Neural progenitor cell (in vitro differentiated cells): Measurements from ENCODE around the gene ITGA11. TPM values are rescaled to one million over a fixed set of nuclear protein-coding genes. Genes with fewer than 3 reads are reported as not detected.

Source experiments
- DNase-seq: peaks from one replicate; pipeline ENCODE4 v3.0.0-alpha.2; 2016; ENCODE audit warnings: low spot score
- H2AFZ ChIP-seq: fragments of 200-600 bp; sonication (generic); replicated peaks from 2 replicates; pipeline ENCODE4 v1.6.1; 2016; ENCODE audit warnings: antibody characterized with exemption
- H3F3A ChIP-seq: fragments of 200-600 bp; sonication (generic); 2 replicates; pipeline ENCODE4 v1.6.1; 2016; ENCODE audit warnings: antibody characterized with exemption, low read depth
- H3K27ac ChIP-seq: fragments of 200-600 bp; sonication (generic); 2 replicates; pipeline ENCODE4 v1.5.1; 2016; ENCODE audit warnings: mild to moderate bottlenecking
- H3K27me3 ChIP-seq: fragments of 200-600 bp; sonication (generic); 2 replicates; pipeline ENCODE4 v1.6.1; 2016; ENCODE audit warnings: mild to moderate bottlenecking, moderate library complexity
- H3K36me3 ChIP-seq: fragments of 200-600 bp; sonication (generic); 2 replicates; pipeline ENCODE4 v1.5.1; 2016
- H3K4me1 ChIP-seq: fragments of 200-600 bp; sonication (generic); 2 replicates; pipeline ENCODE4 v1.6.1; 2016; ENCODE audit warnings: mixed run types
- H3K4me2 ChIP-seq: fragments of 200-600 bp; sonication (generic); 2 replicates; pipeline ENCODE4 v1.6.1; 2016
- H3K4me3 ChIP-seq: fragments of 200-600 bp; sonication (generic); 2 replicates; pipeline ENCODE4 v1.5.1; 2016
- H3K79me2 ChIP-seq: fragments of 200-600 bp; sonication (generic); 2 replicates; pipeline ENCODE4 v1.6.1; 2016; ENCODE audit warnings: low read depth
- H3K9ac ChIP-seq: fragments of 200-600 bp; sonication (generic); 2 replicates; pipeline ENCODE4 v1.6.1; 2016
- H3K9me3 ChIP-seq: fragments of 200-600 bp; sonication (generic); 2 replicates; pipeline ENCODE4 v1.5.1; 2016; ENCODE audit warnings: low read depth
- H4K20me1 ChIP-seq: fragments of 200-600 bp; sonication (generic); 2 replicates; pipeline ENCODE4 v1.6.1; 2016; ENCODE audit warnings: low read depth
- H3K27ac Mint-ChIP-seq: 3 replicates; pipeline ENCODE4 v1.8.0; 2021; ENCODE audit warnings: mixed read lengths
- H3K27me3 Mint-ChIP-seq: 2 replicates; pipeline ENCODE4 v1.8.0; 2022; ENCODE audit warnings: low read depth, mild to moderate bottlenecking, inconsistent platforms, moderate library complexity, mixed read lengths; ENCODE audit not compliant: insufficient read depth
- H3K36me3 Mint-ChIP-seq: 3 replicates; pipeline ENCODE4 v1.8.0; 2021; ENCODE audit warnings: mixed read lengths
- H3K4me1 Mint-ChIP-seq: 3 replicates; pipeline ENCODE4 v1.8.0; 2021; ENCODE audit warnings: mixed read lengths
- H3K4me3 Mint-ChIP-seq: 3 replicates; pipeline ENCODE4 v1.8.0; 2021; ENCODE audit warnings: mild to moderate bottlenecking, moderate library complexity, mixed read lengths
- H3K9me3 Mint-ChIP-seq: 3 replicates; pipeline ENCODE4 v1.8.0; 2020; ENCODE audit warnings: mixed read lengths
- CTCF ChIP-seq: fragments of 200-600 bp; sonication (generic); IDR thresholded peaks from 2 replicates; pipeline ENCODE4 v1.5.1; 2017; ENCODE audit warnings: antibody characterized with exemption, mild to moderate bottlenecking
- EZH2 ChIP-seq: fragments of 200-600 bp; sonication (generic); IDR thresholded peaks from 2 replicates; pipeline ENCODE4 v1.6.1; 2017; ENCODE audit warnings: antibody characterized with exemption, mild to moderate bottlenecking, moderate library complexity
- EZH2phosphoT487 ChIP-seq: fragments of 200-600 bp; sonication (generic); IDR thresholded peaks from 2 replicates; pipeline ENCODE4 v1.6.1; 2017; ENCODE audit warnings: antibody characterized with exemption
- total RNA-seq: library from RNA; depleted of rRNA; stranded (reverse); fragments of >200 nt; gene quantifications from 2 replicates; pipeline ENCODE4 v1.2.3, GENCODE V29; 2015; ENCODE audit warnings: low replicate concordance

ITGA11 gene
- total RNA-seq, 1 donor from 2014 or later = not detected

GRCh38 chr15:68441045-68441743, 9.2 kb upstream of the ITGA11 start:
- no peak overlapping the region for H3K9ac ChIP-seq
- no peaks in the 10 kb centered on the region for H3K9me3 ChIP-seq
- peaks cover 4% of the 10 kb centered on the region for H3K27me3 ChIP-seq
- no peaks in the 10 kb centered on the region for H3K4me1 Mint-ChIP-seq
- no peak overlapping the region for H3K4me2 ChIP-seq
- H3K4me3 ChIP-seq = no peak overlapping the region
- H3K4me1 ChIP-seq = no peaks in the 10 kb centered on the region
- no peak overlapping the region for H2AFZ ChIP-seq
- H3K9me3 Mint-ChIP-seq = no peaks in the 10 kb centered on the region
- no peak overlapping the region for H3K27ac Mint-ChIP-seq
- H3K4me3 Mint-ChIP-seq = no peak overlapping the region
- H3K36me3 Mint-ChIP-seq = no peaks in the 10 kb centered on the region
- no peaks in the 10 kb centered on the region for H3F3A ChIP-seq
- no peak for DNase-seq
- no peaks in the 10 kb centered on the region for H3K79me2 ChIP-seq
- H3K36me3 ChIP-seq = no peaks in the 10 kb centered on the region
- TF ChIP-seq EZH2phosphoT487 = no peak
- TF ChIP-seq CTCF = no peak
- TF ChIP-seq EZH2 = no peak
- H3K27ac ChIP-seq = no peak overlapping the region
- no peaks in the 10 kb centered on the region for H4K20me1 ChIP-seq
- peaks cover 3% of the 10 kb centered on the region for H3K27me3 Mint-ChIP-seq

- Mint-ChIP-seq H3K4me1 (no peaks in the 10 kb centered on the region), H3K9me3 (no peaks in the 10 kb centered on the region), H3K27ac (no peak overlapping the region), H3K4me3 (no peak overlapping the region), H3K36me3 (no peaks in the 10 kb centered on the region), H3K27me3 (peaks cover 5% of the 10 kb centered on the region)
- Histone ChIP-seq H3K27me3 (peaks cover 13% of the 10 kb centered on the region), H2AFZ (no peak overlapping the region), H3K9ac (no peak overlapping the region), H3K4me3 (no peak overlapping the region), H3K4me2 (no peak overlapping the region), H3K9me3 (no peaks in the 10 kb centered on the region), H3F3A (no peaks in the 10 kb centered on the region), H3K36me3 (no peaks in the 10 kb centered on the region), H4K20me1 (no peaks in the 10 kb centered on the region), H3K27ac (no peak overlapping the region), H3K79me2 (no peaks in the 10 kb centered on the region), H3K4me1 (no peaks in the 10 kb centered on the region)
- DNase-seq = no peak
- TF ChIP-seq EZH2phosphoT487 (no peak), CTCF (no peak)
These were observed 8.2 kb upstream of the ITGA11 start for GRCh38 chr15:68440136-68440535.

DNA sequence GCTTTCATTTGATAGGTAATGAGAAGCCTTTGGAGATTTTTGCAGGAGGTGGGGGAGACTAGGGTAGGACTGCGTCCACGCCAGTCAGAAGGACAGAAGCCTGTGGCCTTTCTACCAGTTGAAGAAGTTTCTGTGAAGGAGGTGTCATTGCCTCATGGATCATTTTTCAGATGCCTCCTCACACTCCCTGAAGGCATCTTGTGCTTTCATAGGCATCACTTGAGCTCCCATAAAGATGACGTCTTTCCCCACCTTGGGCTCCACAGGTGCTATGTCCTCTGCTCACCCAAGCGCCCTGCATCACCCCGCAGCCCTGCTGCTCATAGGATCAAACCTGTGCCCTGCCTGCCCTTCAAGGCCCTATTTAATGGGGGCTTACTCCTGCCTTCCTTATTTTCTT, 7.5 kb upstream of the ITGA11 start:
- H3K9me3 Mint-ChIP-seq = no peaks in the 10 kb centered on the region
- H3K4me1 Mint-ChIP-seq = no peaks in the 10 kb centered on the region

More for the DNA sequence above, 7.5 kb upstream of the ITGA11 start:
- H3K27me3 Mint-ChIP-seq = peaks cover 5% of the 10 kb centered on the region
- no peaks in the 10 kb centered on the region for H3K9me3 ChIP-seq
- no peak overlapping the region for H3K4me2 ChIP-seq
- H3K36me3 Mint-ChIP-seq = no peaks in the 10 kb centered on the region
- peaks cover 20% of the 10 kb centered on the region for H3K27me3 ChIP-seq
- H4K20me1 ChIP-seq = no peaks in the 10 kb centered on the region
- DNase-seq = no peak
- H2AFZ ChIP-seq = no peak overlapping the region
- no peak overlapping the region for H3K27ac ChIP-seq
- no peaks in the 10 kb centered on the region for H3K36me3 ChIP-seq
- H3F3A ChIP-seq = no peaks in the 10 kb centered on the region
- H3K79me2 ChIP-seq = no peaks in the 10 kb centered on the region
- no peak overlapping the region for H3K4me3 Mint-ChIP-seq
- no peak overlapping the region for H3K9ac ChIP-seq
- TF ChIP-seq CTCF (no peak), EZH2phosphoT487 (no peak), EZH2 (no peak)
- H3K4me3 ChIP-seq = no peak overlapping the region
- H3K27ac Mint-ChIP-seq = no peak overlapping the region
- H3K4me1 ChIP-seq = no peaks in the 10 kb centered on the region
